Ectodermal cell (in vitro differentiated cells): ENCODE data around the gene ITGB1.
A peak's percentile ranks its signal among the peaks of the same experiment; 100 is the strongest.

Experiments used
- H3K27ac ChIP-seq: 2 replicates; pipeline ENCODE4 v1.7.0; 2013; ENCODE audit warnings: mild to moderate bottlenecking, low read depth, low read length; ENCODE audit not compliant: insufficient read depth, poor library complexity, severe bottlenecking
- H3K27me3 ChIP-seq: 2 replicates; pipeline ENCODE4 v1.7.0; 2013; ENCODE audit warnings: mild to moderate bottlenecking, low read length; ENCODE audit not compliant: insufficient read depth, control insufficient read depth, poor library complexity, severe bottlenecking
- H3K36me3 ChIP-seq: one replicate; pipeline ENCODE4 v1.7.0; 2013; ENCODE audit warnings: low read length; ENCODE audit not compliant: control insufficient read depth, insufficient read depth
- H3K4me1 ChIP-seq: one replicate; pipeline ENCODE4 v1.7.0; 2013; ENCODE audit warnings: low read length; ENCODE audit not compliant: control insufficient read depth, insufficient read depth
- H3K4me3 ChIP-seq: 2 replicates; pipeline ENCODE4 v1.7.0; 2013; ENCODE audit warnings: low read depth, low read length, control low read depth; ENCODE audit not compliant: insufficient read depth
- H3K9me3 ChIP-seq: 2 replicates; pipeline ENCODE4 v1.7.0; 2013; ENCODE audit warnings: mild to moderate bottlenecking, low read length, moderate library complexity; ENCODE audit not compliant: control insufficient read depth
- WGBS, 2 experiments: methylation state at CpG; one replicate each; pipeline ENCODE4 v1.1.7; 2013; ENCODE audit warnings: missing lambda C conversion rate in 2 of 2; 5-methylcytosine and 5-hydroxymethylcytosine counted together

Gene ITGB1

DNA sequence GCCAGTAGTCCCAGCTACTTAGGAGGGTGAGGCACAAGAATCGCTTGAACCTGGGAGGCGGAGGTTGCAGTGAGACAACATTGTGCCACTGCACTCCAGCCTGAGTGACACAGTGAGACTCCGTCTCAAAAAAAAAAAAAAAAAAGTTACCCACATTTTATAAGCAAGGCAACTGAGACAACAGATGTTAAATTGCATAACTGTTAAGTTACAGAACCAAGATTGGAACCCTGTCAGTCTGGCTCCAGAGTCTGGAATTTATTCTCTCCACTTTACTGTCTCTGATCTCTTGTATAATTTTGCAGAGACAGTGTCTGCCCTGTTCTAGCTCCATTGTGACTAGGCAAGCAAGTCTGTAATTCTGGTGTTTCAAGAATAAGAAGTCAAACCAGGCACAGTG, 6.2 kb upstream of the ITGB1 start:
- Histone ChIP-seq H3K9me3 (no peaks in the 10 kb centered on the region), H3K27ac (no peak overlapping the region), H3K4me1 (peaks cover 6% of the 10 kb centered on the region), H3K27me3 (no peaks in the 10 kb centered on the region), H3K4me3 (no peak overlapping the region), H3K36me3 (no peaks in the 10 kb centered on the region)
- 93 to 99% methylated on average over 3 of the region's 3 CpGs for WGBS, 2 experiments

- 87 to 94% methylated on average over 1 of the region's 3 CpGs for WGBS, 2 experiments
- Histone ChIP-seq H3K36me3 (no peaks in the 10 kb centered on the region), H3K27me3 (no peaks in the 10 kb centered on the region), H3K27ac (no peak overlapping the region), H3K4me1 (peaks cover 6% of the 10 kb centered on the region), H3K4me3 (no peak overlapping the region), H3K9me3 (no peaks in the 10 kb centered on the region)
Observed at GRCh38 chr10:32963096-32963495, 5.1 kb upstream of the ITGB1 start.

- 35 to 74% methylated on average over 2 to 3 of the region's 4 CpGs for WGBS, 2 experiments
Observed at GRCh38 chr10:32962521-32962920, 4.5 kb upstream of the ITGB1 start.

DNA sequence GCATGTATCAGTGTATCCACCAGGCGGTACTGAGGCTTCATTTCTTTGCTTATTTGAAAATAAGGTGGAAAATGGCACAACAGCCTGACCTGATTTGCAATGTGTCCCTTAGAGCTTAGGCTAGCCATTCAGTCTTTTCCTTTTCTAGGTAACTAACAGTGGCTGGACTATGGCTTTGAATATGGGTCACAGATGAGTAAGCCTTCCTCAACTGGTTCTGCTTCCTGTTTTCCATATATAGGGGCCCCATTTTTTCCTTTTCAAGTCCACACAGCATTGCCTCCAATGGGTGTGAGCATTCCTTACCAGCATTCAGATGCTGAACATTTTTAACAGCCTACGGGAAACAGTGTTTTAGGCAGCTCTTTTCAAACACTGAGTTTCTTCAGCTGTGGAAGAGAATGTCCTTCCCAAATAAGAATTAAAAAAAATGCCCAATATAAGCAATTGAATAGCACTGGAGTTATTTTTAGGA, 3.9 kb upstream of the ITGB1 start:
- Histone ChIP-seq H3K4me3 (no peak overlapping the region), H3K27me3 (no peaks in the 10 kb centered on the region), H3K36me3 (no peaks in the 10 kb centered on the region), H3K4me1 (peaks cover 6% of the 10 kb centered on the region), H3K9me3 (no peaks in the 10 kb centered on the region), H3K27ac (peak overlapping the region; percentile 4)
- WGBS, 2 experiments: 63 to 66% methylated on average over 2 of the region's 2 CpGs

More at GRCh38 chr10:32962521-32962920, 4.5 kb upstream of the ITGB1 start:
- Histone ChIP-seq H3K4me1 (peaks cover 6% of the 10 kb centered on the region), H3K4me3 (no peak overlapping the region), H3K36me3 (no peaks in the 10 kb centered on the region), H3K27me3 (no peaks in the 10 kb centered on the region), H3K9me3 (no peaks in the 10 kb centered on the region), H3K27ac (no peak overlapping the region)

DNA sequence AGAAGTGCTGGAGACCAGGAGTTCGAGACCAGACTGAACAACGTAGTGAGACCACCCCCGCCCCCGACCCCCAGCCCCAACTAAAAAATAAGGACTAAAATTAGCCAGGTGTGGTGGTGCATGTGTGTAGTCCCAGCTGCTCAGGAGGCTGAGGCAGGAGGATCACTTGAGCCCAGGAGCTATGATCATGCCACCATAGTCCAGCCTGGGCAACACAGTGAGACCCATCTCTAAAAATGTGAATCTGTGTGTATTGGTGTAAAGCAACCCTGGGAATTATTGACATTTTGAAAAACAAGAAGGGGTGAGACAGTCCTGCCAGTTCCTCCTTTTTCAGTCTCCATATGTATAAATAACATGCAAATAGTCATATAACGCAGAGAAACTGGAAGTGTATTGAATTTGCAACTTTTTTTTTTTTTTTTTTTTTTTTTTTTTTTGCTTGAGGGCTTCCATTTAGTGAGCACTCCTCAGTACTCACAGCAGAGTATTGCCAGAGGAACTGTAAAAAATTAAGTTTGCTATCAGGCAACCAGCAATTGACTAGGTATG, 3.4 kb upstream of the ITGB1 start:
- whole genome bisulfite sequencing, 2 experiments: 96 to 97% methylated on average over 4 to 5 of the region's 5 CpGs
- H3K27me3 ChIP-seq: no peaks in the 10 kb centered on the region
- H3K36me3 ChIP-seq: no peaks in the 10 kb centered on the region
- no peak overlapping the region for H3K4me3 ChIP-seq
- H3K4me1 ChIP-seq: peaks cover 6% of the 10 kb centered on the region
- no peak overlapping the region for H3K27ac ChIP-seq
- H3K9me3 ChIP-seq: no peaks in the 10 kb centered on the region

GRCh38 chr10:32960022-32960421, 2.0 kb upstream of the ITGB1 start:
- Histone ChIP-seq H3K4me1 (peaks cover 14% of the 10 kb centered on the region), H3K4me3 (peak overlapping the region; percentile 88), H3K27me3 (no peaks in the 10 kb centered on the region), H3K27ac (no peak overlapping the region), H3K36me3 (no peaks in the 10 kb centered on the region), H3K9me3 (no peaks in the 10 kb centered on the region)
- 92% methylated on average over 4 of the region's 4 CpGs for WGBS, 2 experiments

DNA sequence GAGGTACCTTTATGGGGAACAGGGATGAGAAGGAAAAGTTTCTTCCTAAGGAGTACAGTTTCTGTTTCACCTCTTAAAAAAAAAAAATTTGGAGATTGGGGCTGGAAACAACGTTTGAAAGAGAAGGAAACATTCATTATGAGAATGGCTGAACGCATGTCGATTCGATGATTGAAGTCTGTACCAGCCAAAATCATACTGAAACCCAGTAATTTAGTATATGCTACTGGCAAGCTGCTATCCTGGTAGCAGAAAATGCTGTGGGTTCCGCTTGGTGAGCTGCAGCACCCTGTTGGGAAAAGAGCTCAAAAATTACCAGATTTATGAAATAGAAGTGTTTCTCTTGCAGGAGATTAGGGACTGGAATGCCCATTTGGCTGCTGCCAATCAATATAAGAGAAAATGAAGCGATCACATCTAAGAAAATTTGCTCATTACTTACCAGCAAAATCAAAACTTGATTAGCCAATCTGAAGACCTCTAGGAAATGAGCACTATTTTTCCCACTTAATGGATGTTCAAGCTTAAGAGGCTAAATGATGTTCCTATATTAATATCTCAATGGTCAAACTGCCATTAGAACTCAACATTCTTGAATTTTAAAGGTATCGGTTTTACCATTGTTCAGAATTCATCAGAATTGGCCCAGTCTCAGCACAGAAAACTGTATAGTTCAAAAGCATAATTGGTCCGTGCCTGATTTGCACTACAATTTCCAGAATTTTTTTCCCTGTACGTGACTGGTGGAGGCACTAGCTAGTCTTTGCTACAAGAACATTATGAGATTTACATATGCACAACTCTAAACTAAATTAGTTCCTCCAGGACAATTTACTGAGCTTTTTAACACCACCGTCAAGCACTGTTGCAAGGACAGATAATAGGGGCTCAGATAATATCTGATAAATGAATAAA, 1.2 kb upstream of the ITGB1 start:
- H3K4me1 ChIP-seq: peaks cover 14% of the 10 kb centered on the region
- peak overlapping the region; percentile 88 for H3K4me3 ChIP-seq
- peak overlapping the region; percentile 98 for H3K27ac ChIP-seq
- H3K27me3 ChIP-seq: no peaks in the 10 kb centered on the region
- WGBS, 2 experiments: 42 to 44% methylated on average over 10 of the region's 10 CpGs
- no peaks in the 10 kb centered on the region for H3K9me3 ChIP-seq
- H3K36me3 ChIP-seq: no peaks in the 10 kb centered on the region

GRCh38 chr10:32957341-32958084, 517 bp downstream of the ITGB1 start:
- Histone ChIP-seq H3K4me1 (peaks cover 14% of the 10 kb centered on the region), H3K9me3 (no peaks in the 10 kb centered on the region), H3K4me3 (peak overlapping the region; percentile 88), H3K27me3 (no peaks in the 10 kb centered on the region), H3K27ac (peak overlapping the region; percentile 98), H3K36me3 (no peaks in the 10 kb centered on the region)
- 0% methylated on average over 82 to 87 of the region's 87 CpGs for WGBS, 2 experiments

DNA sequence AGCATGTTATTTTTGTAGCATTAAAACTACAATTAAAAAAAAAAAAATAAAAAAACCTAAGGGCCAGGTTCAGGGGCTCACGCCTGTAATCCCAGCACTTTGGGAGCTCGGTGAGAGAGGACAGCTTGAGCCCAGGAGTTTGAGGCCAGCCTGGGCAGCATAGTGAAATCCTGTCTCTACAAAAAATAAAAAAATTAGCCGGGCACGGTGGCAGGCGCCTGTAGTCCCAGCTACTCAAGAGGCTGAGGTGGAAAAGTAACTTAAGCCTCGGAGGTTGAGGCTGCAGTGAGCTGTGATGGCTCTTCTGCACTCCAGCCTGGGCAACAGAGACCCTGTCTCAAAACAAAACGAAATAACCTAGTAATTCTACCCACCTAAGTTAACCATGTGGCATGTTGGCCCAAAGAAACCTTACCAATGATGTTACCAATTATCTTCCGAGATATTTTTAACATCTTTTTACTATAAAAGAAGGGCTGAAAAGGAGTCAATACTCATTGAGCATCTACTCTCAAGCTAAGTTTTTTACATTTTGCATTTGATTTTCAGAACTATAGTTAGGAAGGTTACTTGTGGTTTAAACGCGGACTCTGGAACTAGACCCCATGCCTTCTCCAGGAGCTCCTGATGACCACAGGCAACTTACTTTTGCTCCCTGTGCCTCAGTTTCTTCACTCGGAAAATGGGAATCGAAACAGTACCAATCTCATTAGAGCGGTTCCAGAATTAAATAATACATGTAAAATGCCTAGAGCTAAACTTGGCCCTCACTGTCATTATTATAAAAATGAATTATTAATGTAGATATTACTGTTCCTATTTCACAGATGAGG, 1.4 kb downstream of the ITGB1 start:
- Histone ChIP-seq H3K4me1 (peaks cover 13% of the 10 kb centered on the region), H3K27ac (no peak overlapping the region), H3K27me3 (no peaks in the 10 kb centered on the region), H3K9me3 (no peaks in the 10 kb centered on the region), H3K4me3 (peak overlapping the region; percentile 88), H3K36me3 (no peaks in the 10 kb centered on the region)
- 14 to 19% methylated on average over 13 of the region's 13 CpGs for WGBS, 2 experiments
